ENCODE results near the gene CCDC14. TPM values are rescaled to one million over a fixed set of nuclear protein-coding genes. Genes with fewer than 3 reads are reported as not detected.
A peak's percentile ranks its signal among the peaks of the same experiment; 100 is the strongest.

The CCDC14 gene
- total and polyA plus RNA-seq, 2 of the 4 experiments (the other 2 are of a cell fraction): 82.1 to 109 TPM

DNA sequence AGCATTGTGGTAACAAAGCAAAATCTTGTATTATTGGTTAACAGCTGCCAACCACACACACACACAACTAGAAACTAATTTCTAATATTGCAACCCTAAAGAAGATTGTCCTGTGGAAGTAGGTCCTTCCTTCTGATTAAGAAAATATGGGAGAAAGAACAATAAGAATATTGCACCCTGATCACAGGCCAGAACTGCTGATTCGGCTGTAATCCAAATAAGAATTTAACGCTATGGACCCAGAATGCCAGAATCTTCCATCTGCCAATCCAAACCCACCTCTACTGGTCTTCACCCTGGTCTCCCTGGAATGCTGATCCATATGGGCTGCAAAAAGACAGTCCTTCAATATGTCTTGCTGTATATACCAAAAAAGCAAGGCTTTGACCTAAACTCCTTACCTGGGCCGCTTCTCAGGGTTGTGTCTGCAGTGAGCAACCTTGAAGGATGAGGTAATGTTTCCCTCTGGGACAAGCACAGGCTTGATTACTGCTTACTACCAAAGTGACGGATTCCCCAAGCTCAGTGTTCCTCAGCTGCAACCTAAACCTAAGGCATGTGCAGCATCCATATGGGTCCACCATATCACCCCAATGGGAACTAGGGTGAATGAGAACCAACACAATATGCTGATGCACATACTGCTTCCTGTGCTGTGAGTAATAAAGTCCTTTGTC is 8.0 kb downstream of the CCDC14 start:
- intact Hi-C loops (cut with micrococcal nuclease): no loop called here
- H2AK9ac ChIP-seq (replicated peaks; ENCODE audit: low read depth, low read length, poor library complexity): no peak overlapping the region
- no TSS peak for BruUV-seq (replicated peaks)
- no peak overlapping the region for H4K5ac ChIP-seq (ENCODE audit: low read depth, low read length)
- H3K36me3 ChIP-seq (ENCODE audit: control insufficient read depth, insufficient read depth, low read length): peaks cover 32% of the 10 kb centered on the region
- ATAC-seq (ENCODE audit: low read depth): no peak
- H4K20me1 ChIP-seq (ENCODE audit: insufficient read depth, low read length): no peaks in the 10 kb centered on the region
- dilution Hi-C loops (cut with HindIII; ENCODE audit: low sequenced_read_pairs, unreplicated experiment): no loop called here
- DNase-seq: no peak
- H3K56ac ChIP-seq (ENCODE audit: extremely low read depth, insufficient read depth, low read length): no peak overlapping the region
- peaks cover 7% of the 10 kb centered on the region; the same call in 1 of the 2 replicates for H3K9me1 ChIP-seq (ENCODE audit: insufficient read depth, low read length)
- H2BK120ac ChIP-seq (ENCODE audit: low read depth, low read length): no peak overlapping the region
- no peak for TF ChIP-seq BHLHE40 (IDR thresholded peaks at IDR 0.05; ENCODE audit: low read depth, low read length)
- no peak for TF ChIP-seq RFX5 (IDR thresholded peaks at IDR 0.05; ENCODE audit: low read depth, low read length)
- no peak for TF ChIP-seq CHD1 (IDR thresholded peaks at IDR 0.05; ENCODE audit: low read depth, low read length)
- no peak for TF ChIP-seq MXI1 (IDR thresholded peaks at IDR 0.05; ENCODE audit: borderline replicate concordance, low read depth, low read length)
- TF ChIP-seq RAD21 (IDR thresholded peaks at IDR 0.05; ENCODE audit: low read length): no peak
- TF ChIP-seq, protein P1, sequence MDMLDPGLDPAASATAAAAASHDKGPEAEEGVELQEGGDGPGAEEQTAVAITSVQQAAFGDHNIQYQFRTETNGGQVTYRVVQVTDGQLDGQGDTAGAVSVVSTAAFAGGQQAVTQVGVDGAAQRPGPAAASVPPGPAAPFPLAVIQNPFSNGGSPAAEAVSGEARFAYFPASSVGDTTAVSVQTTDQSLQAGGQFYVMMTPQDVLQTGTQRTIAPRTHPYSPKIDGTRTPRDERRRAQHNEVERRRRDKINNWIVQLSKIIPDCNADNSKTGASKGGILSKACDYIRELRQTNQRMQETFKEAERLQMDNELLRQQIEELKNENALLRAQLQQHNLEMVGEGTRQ (IDR thresholded peaks at IDR 0.05; ENCODE audit: low read depth, low read length): no peak
- TF ChIP-seq, protein P2, sequence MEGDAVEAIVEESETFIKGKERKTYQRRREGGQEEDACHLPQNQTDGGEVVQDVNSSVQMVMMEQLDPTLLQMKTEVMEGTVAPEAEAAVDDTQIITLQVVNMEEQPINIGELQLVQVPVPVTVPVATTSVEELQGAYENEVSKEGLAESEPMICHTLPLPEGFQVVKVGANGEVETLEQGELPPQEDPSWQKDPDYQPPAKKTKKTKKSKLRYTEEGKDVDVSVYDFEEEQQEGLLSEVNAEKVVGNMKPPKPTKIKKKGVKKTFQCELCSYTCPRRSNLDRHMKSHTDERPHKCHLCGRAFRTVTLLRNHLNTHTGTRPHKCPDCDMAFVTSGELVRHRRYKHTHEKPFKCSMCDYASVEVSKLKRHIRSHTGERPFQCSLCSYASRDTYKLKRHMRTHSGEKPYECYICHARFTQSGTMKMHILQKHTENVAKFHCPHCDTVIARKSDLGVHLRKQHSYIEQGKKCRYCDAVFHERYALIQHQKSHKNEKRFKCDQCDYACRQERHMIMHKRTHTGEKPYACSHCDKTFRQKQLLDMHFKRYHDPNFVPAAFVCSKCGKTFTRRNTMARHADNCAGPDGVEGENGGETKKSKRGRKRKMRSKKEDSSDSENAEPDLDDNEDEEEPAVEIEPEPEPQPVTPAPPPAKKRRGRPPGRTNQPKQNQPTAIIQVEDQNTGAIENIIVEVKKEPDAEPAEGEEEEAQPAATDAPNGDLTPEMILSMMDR (conservative IDR thresholded peaks at IDR 0.05; ENCODE audit: low read depth, low read length): no peak
- TF ChIP-seq MAFK (IDR thresholded peaks at IDR 0.05; ENCODE audit: low read depth, low read length): peak; percentile 85
- H2AK5ac ChIP-seq (ENCODE audit: low read depth, low read length): peak overlapping the region; percentile 3; the same call in 1 of the 2 replicates
- in situ Hi-C loops (cut with MboI; ENCODE audit: low sequenced_read_pairs): no loop called here
- H3K4me2 ChIP-seq (ENCODE audit: low read depth, low read length): no peak overlapping the region
- POLR2A ChIA-PET (ENCODE audit: unreplicated experiment): no interaction called here
- CTCF ChIA-PET: no interaction called here
- no peak overlapping the region for H3K4me3 ChIP-seq (ENCODE audit: insufficient read depth, low read depth, low read length)
- no peak overlapping the region for H2BK15ac ChIP-seq (ENCODE audit: low read depth, low read length)
- H3K79me1 ChIP-seq (ENCODE audit: low read depth in 1 of 2, low read length in 2 of 2): peaks cover 19 to 43% of the 10 kb centered on the region in 2 experiments
- no peaks in the 10 kb centered on the region for H3K9me3 ChIP-seq (ENCODE audit: control insufficient read depth, insufficient read depth, low read length)
- peaks cover 4% of the 10 kb centered on the region; the same call in 1 of the 2 replicates for H3K4me1 ChIP-seq (ENCODE audit: control insufficient read depth, insufficient read depth, low read length)
- no peak overlapping the region for H3K14ac ChIP-seq (replicated peaks; ENCODE audit: low read depth, low read length)
- no peak overlapping the region for H4K91ac ChIP-seq (ENCODE audit: insufficient read depth, low read depth, low read length)
- no peak overlapping the region for H3K27ac ChIP-seq (ENCODE audit: insufficient read depth, low read length)
- H3K4ac ChIP-seq (ENCODE audit: low read depth, low read length): no peak overlapping the region
- no peaks in the 10 kb centered on the region for H3K27me3 ChIP-seq (ENCODE audit: control insufficient read depth, insufficient read depth, low read length)
- H2AFZ ChIP-seq (replicated peaks; ENCODE audit: low read length, poor library complexity): no peak overlapping the region
- H3K18ac ChIP-seq (ENCODE audit: low read depth, low read length): no peak overlapping the region
- H3K9ac ChIP-seq (ENCODE audit: low read depth, low read length): no peak overlapping the region
- H3K23ac ChIP-seq (ENCODE audit: low read depth, low read length): no peak overlapping the region
- H4K8ac ChIP-seq (ENCODE audit: low read depth in 2 of 2, low read length in 2 of 2): no peak overlapping the region
- no peak overlapping the region for H2BK20ac ChIP-seq (ENCODE audit: low read depth, low read length)
- no peak overlapping the region for H2BK5ac ChIP-seq (ENCODE audit: low read depth, low read length, poor library complexity, severe bottlenecking)
- no CpG with 5 or more reads among the region's 4 CpGs for WGBS, 2 experiments (ENCODE audit: extremely low coverage in 2 of 2, insufficient read length in 1 of 2)
